Subcutaneous abdominal adipose tissue (tissue), 5 donors: ENCODE data around the gene RENBP.

ENCODE experiments used
- H3K27ac ChIP-seq: one replicate; pipeline ENCODE4 v1.7.0; 2013; ENCODE audit warnings: low read depth, mild to moderate bottlenecking, inconsistent platforms, low read length, moderate library complexity
- H3K27me3 ChIP-seq, 5 donors: one replicate each; pipeline ENCODE4 v1.7.0; 2013; ENCODE audit warnings: low read length in 5 of 5, inconsistent platforms in 1 of 5; ENCODE audit not compliant: control insufficient read depth in 5 of 5, insufficient read depth in 4 of 5
- H3K36me3 ChIP-seq, 5 donors: one replicate each; pipeline ENCODE4 v1.7.0; 2013; ENCODE audit warnings: low read length in 5 of 5; ENCODE audit not compliant: control insufficient read depth in 5 of 5, insufficient read depth in 5 of 5
- H3K4me1 ChIP-seq, 5 donors: one replicate each; pipeline ENCODE4 v1.7.0; 2013; ENCODE audit warnings: low read length in 5 of 5, mild to moderate bottlenecking in 3 of 5, moderate library complexity in 1 of 5; ENCODE audit not compliant: control insufficient read depth in 5 of 5, insufficient read depth in 5 of 5
- H3K4me3 ChIP-seq, 5 donors: one replicate each; pipeline ENCODE4 v1.7.0; 2013; ENCODE audit warnings: low read length in 5 of 5, low read depth in 1 of 5
- H3K9ac ChIP-seq, 5 donors: one replicate each; pipeline ENCODE4 v1.7.0; 2013; ENCODE audit warnings: low read length in 5 of 5, mild to moderate bottlenecking in 4 of 5, moderate library complexity in 3 of 5
- H3K9me3 ChIP-seq, 5 donors: one replicate each; pipeline ENCODE4 v1.7.0; 2013; ENCODE audit warnings: low read length in 5 of 5; ENCODE audit not compliant: control insufficient read depth in 5 of 5
- donor health status: healthy.
- donor health status: healthy.
- donor health status: healthy.
- donor health status: healthy.
- donor health status: healthy.

Gene RENBP

GRCh38 chrX:153922932-153923857 lies 21.2 kb downstream of the RENBP start:
- peaks cover 2 to 69% (median 55%) of the 10 kb centered on the region in 5 donors for H3K4me1 ChIP-seq
- H3K27me3 ChIP-seq: peaks cover 29 to 41% (median 32%) of the 10 kb centered on the region in 5 donors
- peaks cover 0 to 8% (median 0%) of the 10 kb centered on the region in 5 donors for H3K36me3 ChIP-seq
- H3K27ac ChIP-seq: no peak overlapping the region
- no peaks in the 10 kb centered on the region for H3K9me3 ChIP-seq
- H3K4me3 ChIP-seq: no peak overlapping the region
- H3K9ac ChIP-seq: no peak overlapping the region

GRCh38 chrX:153921511-153922446 lies 22.7 kb downstream of the RENBP start:
- Histone ChIP-seq H3K27me3 (peaks cover 29 to 39% (median 32%) of the 10 kb centered on the region in 5 donors), H3K9ac (peak overlapping the region in 1 of 5 donors; percentile 43), H3K4me1 (peaks cover 1 to 57% (median 43%) of the 10 kb centered on the region in 5 donors), H3K27ac (no peak overlapping the region), H3K4me3 (peak overlapping the region in 1 of 5 donors; percentile 26), H3K9me3 (no peaks in the 10 kb centered on the region), H3K36me3 (peaks cover 0 to 8% (median 0%) of the 10 kb centered on the region in 5 donors)

GRCh38 chrX:153921070-153921469 lies 23.4 kb downstream of the RENBP start:
- Histone ChIP-seq H3K4me1 (peaks cover 1 to 51% (median 37%) of the 10 kb centered on the region in 5 donors), H3K9ac (no peak overlapping the region), H3K9me3 (no peaks in the 10 kb centered on the region), H3K27me3 (peaks cover 24 to 39% (median 27%) of the 10 kb centered on the region in 5 donors), H3K27ac (no peak overlapping the region), H3K4me3 (no peak overlapping the region), H3K36me3 (peaks cover 0 to 8% (median 0%) of the 10 kb centered on the region in 5 donors)

- no peaks in the 10 kb centered on the region for H3K9me3 ChIP-seq
- H3K4me3 ChIP-seq: no peak overlapping the region
- H3K9ac ChIP-seq: no peak overlapping the region
- peaks cover 1 to 46% (median 34%) of the 10 kb centered on the region in 5 donors for H3K4me1 ChIP-seq
- H3K27me3 ChIP-seq: peaks cover 23 to 36% (median 27%) of the 10 kb centered on the region in 5 donors
- H3K36me3 ChIP-seq: peaks cover 0 to 8% (median 0%) of the 10 kb centered on the region in 5 donors
- no peak overlapping the region for H3K27ac ChIP-seq
These were observed 23.9 kb downstream of the RENBP start for GRCh38 chrX:153920546-153920945.

- Histone ChIP-seq H3K36me3 (peaks cover 0 to 8% (median 0%) of the 10 kb centered on the region in 5 donors), H3K27me3 (peaks cover 22 to 32% (median 26%) of the 10 kb centered on the region in 5 donors), H3K9me3 (no peaks in the 10 kb centered on the region), H3K4me3 (no peak overlapping the region), H3K4me1 (peaks cover 1 to 34% (median 22%) of the 10 kb centered on the region in 5 donors), H3K9ac (no peak overlapping the region), H3K27ac (no peak overlapping the region)
These were observed 25.2 kb downstream of the RENBP start for GRCh38 chrX:153919281-153919680.

- peaks cover 0 to 8% (median 0%) of the 10 kb centered on the region in 5 donors for H3K36me3 ChIP-seq
These were observed 26.6 kb downstream of the RENBP start for GRCh38 chrX:153917869-153918268.

GRCh38 chrX:153913701-153914100 lies 30.7 kb downstream of the RENBP start:
- H3K4me3 ChIP-seq: no peak overlapping the region
- H3K36me3 ChIP-seq: peaks cover 0 to 5% (median 0%) of the 10 kb centered on the region in 5 donors
- peaks cover 0 to 6% (median 0%) of the 10 kb centered on the region in 5 donors for H3K4me1 ChIP-seq
- peaks cover 0 to 29% (median 11%) of the 10 kb centered on the region in 5 donors for H3K27me3 ChIP-seq
- H3K9ac ChIP-seq: no peak overlapping the region
- no peak overlapping the region for H3K27ac ChIP-seq
- H3K9me3 ChIP-seq: no peaks in the 10 kb centered on the region

More at GRCh38 chrX:153917869-153918268, 26.6 kb downstream of the RENBP start:
- peaks cover 22 to 32% (median 26%) of the 10 kb centered on the region in 5 donors for H3K27me3 ChIP-seq
- peaks cover 0 to 23% (median 13%) of the 10 kb centered on the region in 5 donors for H3K4me1 ChIP-seq
- no peak overlapping the region for H3K4me3 ChIP-seq
- H3K9me3 ChIP-seq: no peaks in the 10 kb centered on the region
- no peak overlapping the region for H3K9ac ChIP-seq
- H3K27ac ChIP-seq: no peak overlapping the region

GRCh38 chrX:153913211-153913610 lies 31.2 kb downstream of the RENBP start:
- Histone ChIP-seq H3K9me3 (no peaks in the 10 kb centered on the region), H3K36me3 (peaks cover 0 to 5% (median 0%) of the 10 kb centered on the region in 5 donors), H3K27ac (no peak overlapping the region), H3K27me3 (peaks cover under 1 to 27% (median 10%) of the 10 kb centered on the region in 5 donors), H3K4me3 (no peak overlapping the region), H3K4me1 (peaks cover 0 to 6% (median 0%) of the 10 kb centered on the region in 5 donors), H3K9ac (no peak overlapping the region)

- Histone ChIP-seq H3K4me3 (no peak overlapping the region), H3K27ac (no peak overlapping the region), H3K9ac (no peak overlapping the region), H3K27me3 (peaks cover 8 to 37% (median 18%) of the 10 kb centered on the region in 5 donors), H3K36me3 (peaks cover 0 to 10% (median 0%) of the 10 kb centered on the region in 5 donors), H3K4me1 (peaks cover 0 to 17% (median 0%) of the 10 kb centered on the region in 5 donors), H3K9me3 (no peaks in the 10 kb centered on the region)
These were observed 32.6 kb downstream of the RENBP start for GRCh38 chrX:153911798-153912197.
